ENCODE data around the gene MRPL11.

MRPL11 gene

DNA sequence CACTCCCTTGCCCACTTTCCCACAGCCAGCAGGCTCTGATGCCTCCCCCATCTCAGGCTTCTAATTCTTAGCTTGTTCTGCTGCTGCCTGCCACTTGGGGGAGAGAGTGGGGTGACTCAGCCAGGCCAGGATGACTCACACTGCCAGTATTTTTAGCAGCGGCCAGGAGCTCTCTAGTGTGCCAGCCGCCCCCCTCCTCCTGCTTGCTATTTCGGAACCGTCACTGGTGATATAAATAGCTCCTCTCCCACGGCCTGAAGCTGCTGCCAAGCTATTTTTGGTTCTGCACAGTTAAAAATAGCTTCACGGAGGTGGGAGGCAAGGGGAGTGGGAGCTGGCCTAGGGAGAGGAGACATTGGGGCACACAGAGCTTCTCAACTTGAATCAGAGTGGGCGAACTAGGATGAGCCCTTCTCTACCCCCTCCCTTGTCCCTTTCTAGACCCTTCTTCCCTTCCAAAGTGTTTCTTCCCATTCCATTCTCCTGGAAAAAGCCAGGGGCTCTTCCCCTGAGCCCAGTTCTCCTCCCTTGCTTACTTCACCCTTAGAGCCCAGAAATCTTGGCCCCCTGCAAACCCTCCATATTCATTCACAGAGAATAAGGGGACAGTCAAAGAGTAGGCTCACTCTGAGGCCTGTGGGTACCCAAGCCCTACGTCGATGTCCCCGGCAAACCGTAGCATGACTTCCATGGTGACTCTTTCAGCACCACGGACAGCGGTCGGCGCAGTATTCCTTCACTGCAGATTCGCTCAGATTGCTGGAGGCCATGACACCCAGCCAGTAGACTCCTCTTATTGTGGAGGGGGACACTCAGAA is 20.3 kb downstream of the MRPL11 start:
- TF ChIP-seq, protein P1, sequence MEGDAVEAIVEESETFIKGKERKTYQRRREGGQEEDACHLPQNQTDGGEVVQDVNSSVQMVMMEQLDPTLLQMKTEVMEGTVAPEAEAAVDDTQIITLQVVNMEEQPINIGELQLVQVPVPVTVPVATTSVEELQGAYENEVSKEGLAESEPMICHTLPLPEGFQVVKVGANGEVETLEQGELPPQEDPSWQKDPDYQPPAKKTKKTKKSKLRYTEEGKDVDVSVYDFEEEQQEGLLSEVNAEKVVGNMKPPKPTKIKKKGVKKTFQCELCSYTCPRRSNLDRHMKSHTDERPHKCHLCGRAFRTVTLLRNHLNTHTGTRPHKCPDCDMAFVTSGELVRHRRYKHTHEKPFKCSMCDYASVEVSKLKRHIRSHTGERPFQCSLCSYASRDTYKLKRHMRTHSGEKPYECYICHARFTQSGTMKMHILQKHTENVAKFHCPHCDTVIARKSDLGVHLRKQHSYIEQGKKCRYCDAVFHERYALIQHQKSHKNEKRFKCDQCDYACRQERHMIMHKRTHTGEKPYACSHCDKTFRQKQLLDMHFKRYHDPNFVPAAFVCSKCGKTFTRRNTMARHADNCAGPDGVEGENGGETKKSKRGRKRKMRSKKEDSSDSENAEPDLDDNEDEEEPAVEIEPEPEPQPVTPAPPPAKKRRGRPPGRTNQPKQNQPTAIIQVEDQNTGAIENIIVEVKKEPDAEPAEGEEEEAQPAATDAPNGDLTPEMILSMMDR (IDR thresholded peaks at IDR 0.05; ENCODE audit: insufficient read depth, low read depth, low read length, missing control alignments), result peak; percentile 42
- no peak overlapping the region for H3K4me3 ChIP-seq (ENCODE audit: low read depth, low read length)

DNA sequence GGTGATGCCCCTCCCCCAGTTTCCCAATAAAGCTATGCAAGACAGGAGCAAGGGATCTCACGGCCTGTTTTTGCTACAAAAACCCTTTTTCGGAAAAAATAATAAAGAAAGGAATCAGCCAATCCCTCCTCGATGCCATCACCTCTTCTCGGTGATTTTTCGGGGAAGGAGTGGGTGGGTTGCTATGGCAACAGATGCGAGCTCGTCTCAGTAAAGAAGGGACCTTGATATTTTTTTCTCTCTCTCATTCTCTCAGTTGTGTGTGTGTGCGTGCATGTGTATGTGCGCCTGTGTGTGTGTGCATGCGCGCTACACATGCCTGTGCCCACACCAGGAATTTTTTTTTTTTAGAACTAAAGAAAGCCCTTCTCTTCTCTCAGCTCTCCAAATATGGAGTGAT is 21.6 kb downstream of the MRPL11 start:
- DNase-seq (ENCODE audit: low read depth), result no peak
- no peak overlapping the region for H3K4me3 ChIP-seq (ENCODE audit: low read depth, low read length)
- TF ChIP-seq, protein P1 (IDR thresholded peaks at IDR 0.05; ENCODE audit: insufficient read depth, low read depth, low read length, missing control alignments), result no peak

More for the DNA sequence above, 20.3 kb downstream of the MRPL11 start:
- DNase-seq (ENCODE audit: low read depth), result peak; percentile 57

- no peak for DNase-seq (ENCODE audit: low read depth)
- TF ChIP-seq, protein P1 (IDR thresholded peaks at IDR 0.05; ENCODE audit: insufficient read depth, low read depth, low read length, missing control alignments), result no peak
Measured at GRCh38 chr11:66415423-66415822, 23.2 kb downstream of the MRPL11 start.

GRCh38 chr11:66414120-66414934 is 24.3 kb downstream of the MRPL11 start:
- TF ChIP-seq, protein P1 (IDR thresholded peaks at IDR 0.05; ENCODE audit: insufficient read depth, low read depth, low read length, missing control alignments), result no peak
- H3K4me3 ChIP-seq (ENCODE audit: low read depth, low read length), result no peak overlapping the region
- DNase-seq (ENCODE audit: low read depth), result no peak

More at GRCh38 chr11:66415423-66415822, 23.2 kb downstream of the MRPL11 start:
- H3K4me3 ChIP-seq (ENCODE audit: low read depth, low read length), result no peak overlapping the region

GRCh38 chr11:66413167-66413566 is 25.5 kb downstream of the MRPL11 start:
- TF ChIP-seq, protein P1 (IDR thresholded peaks at IDR 0.05; ENCODE audit: insufficient read depth, low read depth, low read length, missing control alignments), result no peak
- no peak for DNase-seq (ENCODE audit: low read depth)
- H3K4me3 ChIP-seq (ENCODE audit: low read depth, low read length), result no peak overlapping the region

DNA sequence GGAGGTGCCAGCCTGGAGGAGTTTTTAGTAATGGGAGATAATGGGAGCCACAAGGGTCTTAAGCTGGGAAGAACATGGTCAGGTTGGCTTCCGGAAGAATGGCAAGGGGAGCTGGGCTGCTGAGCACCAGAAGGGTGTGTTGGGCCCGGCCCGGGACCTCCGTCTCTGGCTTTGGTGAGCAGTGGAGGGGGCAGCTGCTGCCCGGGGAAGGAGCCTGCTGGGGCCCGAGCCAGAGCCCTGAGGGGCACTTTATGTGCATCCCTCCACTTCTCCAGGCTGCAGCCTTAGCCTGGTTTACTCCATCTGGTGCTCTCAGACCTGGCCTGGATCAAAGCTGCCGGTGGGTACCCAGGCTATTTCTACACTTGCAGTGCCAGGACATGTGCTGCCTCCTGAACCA is 26.5 kb downstream of the MRPL11 start:
- no peak overlapping the region for H3K4me3 ChIP-seq (ENCODE audit: low read depth, low read length)
- TF ChIP-seq, protein P1 (IDR thresholded peaks at IDR 0.05; ENCODE audit: insufficient read depth, low read depth, low read length, missing control alignments), result no peak
- no peak for DNase-seq (ENCODE audit: low read depth)
